Measurements from ENCODE around the gene ABCC10. TPM values are rescaled to one million over a fixed set of nuclear protein-coding genes. Genes with fewer than 3 reads are reported as not detected.

ABCC10 gene
- total RNA-seq, 1 donor: 26.4 TPM

GRCh38 chr6:43428112-43428570 is 800 bp downstream of the ABCC10 start:
- H3K27me3 ChIP-seq (ENCODE audit: insufficient read depth, low read length): no peaks in the 10 kb centered on the region
- peak; percentile 84 for DNase-seq (ENCODE audit: insufficient read length, low spot score, missing footprints)

GRCh38 chr6:43428874-43429273 is 1.5 kb downstream of the ABCC10 start:
- H3K9me3 ChIP-seq (ENCODE audit: low read depth, low read length): no peaks in the 10 kb centered on the region
- H3K27me3 ChIP-seq (ENCODE audit: insufficient read depth, low read length): no peaks in the 10 kb centered on the region
- peak overlapping the region; percentile 56 for H3K27ac ChIP-seq (ENCODE audit: low read depth, low read length)
- peak overlapping the region; percentile 95 for H3K4me2 ChIP-seq (ENCODE audit: insufficient read depth, low read length)
- TF ChIP-seq CTCF (IDR thresholded peaks at IDR 0.05; ENCODE audit: extremely low read depth, low read depth, low read length): no peak
- H3K79me2 ChIP-seq (ENCODE audit: insufficient read depth, low read length): peaks cover 36% of the 10 kb centered on the region
- DNase-seq (ENCODE audit: insufficient read length, low spot score, missing footprints): peak; percentile 86
- H4K20me1 ChIP-seq (ENCODE audit: insufficient read depth, low read length): peaks cover 8% of the 10 kb centered on the region
- peak overlapping the region; percentile 88 for H3K4me3 ChIP-seq (ENCODE audit: insufficient read depth, low read length)
- peaks cover 10% of the 10 kb centered on the region for H3K4me1 ChIP-seq (ENCODE audit: insufficient read depth, low read length)
- H3K36me3 ChIP-seq (ENCODE audit: insufficient read depth, low read length): peaks cover 23% of the 10 kb centered on the region
- H2AFZ ChIP-seq (ENCODE audit: low read length): no peak overlapping the region

More at GRCh38 chr6:43428112-43428570, 800 bp downstream of the ABCC10 start:
- no peaks in the 10 kb centered on the region for H3K9me3 ChIP-seq (ENCODE audit: low read depth, low read length)
- peak overlapping the region; percentile 88 for H3K4me3 ChIP-seq (ENCODE audit: insufficient read depth, low read length)
- peak overlapping the region; percentile 85 for H2AFZ ChIP-seq (ENCODE audit: low read length)
- peaks cover 36% of the 10 kb centered on the region for H3K79me2 ChIP-seq (ENCODE audit: insufficient read depth, low read length)
- peaks cover 8% of the 10 kb centered on the region for H4K20me1 ChIP-seq (ENCODE audit: insufficient read depth, low read length)
- peak overlapping the region; percentile 56 for H3K27ac ChIP-seq (ENCODE audit: low read depth, low read length)
- peak overlapping the region; percentile 95 for H3K4me2 ChIP-seq (ENCODE audit: insufficient read depth, low read length)
- H3K36me3 ChIP-seq (ENCODE audit: insufficient read depth, low read length): peaks cover 16% of the 10 kb centered on the region
- no peak for TF ChIP-seq CTCF (IDR thresholded peaks at IDR 0.05; ENCODE audit: extremely low read depth, low read depth, low read length)
- peaks cover 10% of the 10 kb centered on the region for H3K4me1 ChIP-seq (ENCODE audit: insufficient read depth, low read length)

GRCh38 chr6:43432009-43432945 is 4.9 kb downstream of the ABCC10 start:
- no peaks in the 10 kb centered on the region for H3K27me3 ChIP-seq (ENCODE audit: insufficient read depth, low read length)
- peaks cover 36% of the 10 kb centered on the region for H3K79me2 ChIP-seq (ENCODE audit: insufficient read depth, low read length)
- peaks cover 37% of the 10 kb centered on the region for H3K36me3 ChIP-seq (ENCODE audit: insufficient read depth, low read length)
- TF ChIP-seq CTCF (IDR thresholded peaks at IDR 0.05; ENCODE audit: extremely low read depth, low read depth, low read length): no peak
- peaks cover 25% of the 10 kb centered on the region for H3K4me1 ChIP-seq (ENCODE audit: insufficient read depth, low read length)
- no peak overlapping the region for H3K27ac ChIP-seq (ENCODE audit: low read depth, low read length)
- DNase-seq (ENCODE audit: insufficient read length, low spot score, missing footprints): no peak
- H4K20me1 ChIP-seq (ENCODE audit: insufficient read depth, low read length): peaks cover 8% of the 10 kb centered on the region
- no peak overlapping the region for H2AFZ ChIP-seq (ENCODE audit: low read length)
- H3K4me3 ChIP-seq (ENCODE audit: insufficient read depth, low read length): no peak overlapping the region
- H3K9me3 ChIP-seq (ENCODE audit: low read depth, low read length): no peaks in the 10 kb centered on the region
- H3K4me2 ChIP-seq (ENCODE audit: insufficient read depth, low read length): no peak overlapping the region

GRCh38 chr6:43433148-43433547 is 5.8 kb downstream of the ABCC10 start:
- Histone ChIP-seq H3K27me3 (ENCODE audit: insufficient read depth, low read length) (no peaks in the 10 kb centered on the region), H4K20me1 (ENCODE audit: insufficient read depth, low read length) (peaks cover 8% of the 10 kb centered on the region), H2AFZ (ENCODE audit: low read length) (no peak overlapping the region), H3K4me3 (ENCODE audit: insufficient read depth, low read length) (no peak overlapping the region), H3K4me1 (ENCODE audit: insufficient read depth, low read length) (peaks cover 24% of the 10 kb centered on the region), H3K4me2 (ENCODE audit: insufficient read depth, low read length) (no peak overlapping the region), H3K79me2 (ENCODE audit: insufficient read depth, low read length) (peaks cover 32% of the 10 kb centered on the region), H3K27ac (ENCODE audit: low read depth, low read length) (no peak overlapping the region), H3K36me3 (ENCODE audit: insufficient read depth, low read length) (peaks cover 41% of the 10 kb centered on the region), H3K9me3 (ENCODE audit: low read depth, low read length) (no peaks in the 10 kb centered on the region)
- no peak for DNase-seq (ENCODE audit: insufficient read length, low spot score, missing footprints)
- TF ChIP-seq CTCF (IDR thresholded peaks at IDR 0.05; ENCODE audit: extremely low read depth, low read depth, low read length): no peak
